ENCODE results near the gene WWOX.

Gene WWOX

GRCh38 chr16:78538292-78538691 lies 438.8 kb downstream of the WWOX start:
- DNase-seq (ENCODE audit: low spot score): no peak

GRCh38 chr16:78538919-78539318 lies 439.5 kb downstream of the WWOX start:
- no peak for DNase-seq (ENCODE audit: low spot score)

GRCh38 chr16:78542419-78542818 lies 443.0 kb downstream of the WWOX start:
- no peak for DNase-seq (ENCODE audit: low spot score)

- no peak for DNase-seq (ENCODE audit: low spot score)
Observed at GRCh38 chr16:78543023-78543422, 443.6 kb downstream of the WWOX start.

GRCh38 chr16:78549366-78549765 lies 449.9 kb downstream of the WWOX start:
- no peak for DNase-seq (ENCODE audit: low spot score)

GRCh38 chr16:78551487-78552085 lies 452.1 kb downstream of the WWOX start:
- DNase-seq (ENCODE audit: low spot score): no peak

- no peak for DNase-seq (ENCODE audit: low spot score)
Observed at GRCh38 chr16:78552106-78552675, 452.7 kb downstream of the WWOX start.

GRCh38 chr16:78552716-78553115 lies 453.3 kb downstream of the WWOX start:
- no peak for DNase-seq (ENCODE audit: low spot score)

- DNase-seq (ENCODE audit: low spot score): no peak
Observed at GRCh38 chr16:78553268-78554039, 454.0 kb downstream of the WWOX start.

- no peak for DNase-seq (ENCODE audit: low spot score)
Observed at GRCh38 chr16:78556421-78556820, 457.0 kb downstream of the WWOX start.

GRCh38 chr16:78560997-78561396 lies 461.5 kb downstream of the WWOX start:
- no peak for DNase-seq (ENCODE audit: low spot score)

GRCh38 chr16:78562111-78562510 lies 462.7 kb downstream of the WWOX start:
- DNase-seq (ENCODE audit: low spot score): no peak

- DNase-seq (ENCODE audit: low spot score): no peak
Observed at GRCh38 chr16:78562650-78563049, 463.2 kb downstream of the WWOX start.

GRCh38 chr16:78563905-78564304 lies 464.5 kb downstream of the WWOX start:
- no peak for DNase-seq (ENCODE audit: low spot score)

- no peak for DNase-seq (ENCODE audit: low spot score)
Observed at GRCh38 chr16:78566397-78567073, 467.1 kb downstream of the WWOX start.

- no peak for DNase-seq (ENCODE audit: low spot score)
Observed at GRCh38 chr16:78570399-78571141, 471.1 kb downstream of the WWOX start.

- DNase-seq (ENCODE audit: low spot score): no peak
Observed at GRCh38 chr16:78571434-78571833, 472.0 kb downstream of the WWOX start.

- DNase-seq (ENCODE audit: low spot score): no peak
Observed at GRCh38 chr16:78571898-78572358, 472.5 kb downstream of the WWOX start.

GRCh38 chr16:78574571-78574970 lies 475.1 kb downstream of the WWOX start:
- no peak for DNase-seq (ENCODE audit: low spot score)

GRCh38 chr16:78576941-78577340 lies 477.5 kb downstream of the WWOX start:
- DNase-seq (ENCODE audit: low spot score): no peak

- DNase-seq (ENCODE audit: low spot score): no peak
Observed at GRCh38 chr16:78577630-78578029, 478.2 kb downstream of the WWOX start.

- no peak for DNase-seq (ENCODE audit: low spot score)
Observed at GRCh38 chr16:78579020-78579419, 479.6 kb downstream of the WWOX start.
